Left cardiac atrium (tissue), 4 donors: Measurements from ENCODE around the gene UQCC2. TPM values are rescaled to one million over a fixed set of nuclear protein-coding genes. Genes with fewer than 3 reads are reported as not detected.

Experiments
- ATAC-seq, 2 donors: fragments of 200-7000 bp; cut with Tn5 transposase; one replicate each; pipeline ENCODE4 v1.9.1; 2020; ENCODE audit warnings: mild to moderate bottlenecking in 2 of 2, moderate library complexity in 2 of 2
- DNase-seq: peaks from one replicate; pipeline ENCODE4 v3.0.0-alpha.2; 2020
- intact Hi-C, 2 donors: fragments of 100-400 bp; cut with DNase I; formaldehyde crosslinking; loops; one replicate each; pipeline versions ENCODE4 v1.14.1 to v1.15.1; 2022 to 2023
- total RNA-seq, 2 donors: library from RNA; stranded (reverse); fragmentation: NEBNext Ultra II Directional; extraction: Animal tissue kit (Norgen Biotek cat#: 25700); gene quantifications; one replicate each; pipeline ENCODE4 v1.2.1, GENCODE V29; 2021
- donor health status: DM: no; HTN: yes; CAD: no.
- donor health status: DM: no; HTN: yes; CAD: no; lungs with severe emphysema.
- donor health status: DM: yes; HTN: yes; CAD: no.
- donor health status: Dilated cardiomyopathy.

The UQCC2 gene
- total RNA-seq, 2 donors from 2014 or later: 183 to 203 TPM

- intact Hi-C loops: loop anchor here in 1 of 2 donors (5.0 kb wide), 1 partner anchor 48 kb away; no protein-coding TSS in a partner anchor
- DNase-seq (no peak), ATAC-seq (no peak)
Observed at GRCh38 chr6:33685411-33686224, 25.9 kb downstream of the UQCC2 start.

GRCh38 chr6:33684983-33685382 lies 26.5 kb downstream of the UQCC2 start:
- no peak for ATAC-seq
- intact Hi-C loops: loop anchor here in 1 of 2 donors (5.0 kb wide), 1 partner anchor 48 kb away; no protein-coding TSS in a partner anchor
- DNase-seq: no peak

- DNase-seq (no peak), ATAC-seq (no peak)
- intact Hi-C loops: no loop called here
Observed at GRCh38 chr6:33684428-33684896, 27.0 kb downstream of the UQCC2 start.

- ATAC-seq (no peak), DNase-seq (no peak)
- intact Hi-C loops: no loop called here
Observed at GRCh38 chr6:33683576-33684427, 27.7 kb downstream of the UQCC2 start.

DNA sequence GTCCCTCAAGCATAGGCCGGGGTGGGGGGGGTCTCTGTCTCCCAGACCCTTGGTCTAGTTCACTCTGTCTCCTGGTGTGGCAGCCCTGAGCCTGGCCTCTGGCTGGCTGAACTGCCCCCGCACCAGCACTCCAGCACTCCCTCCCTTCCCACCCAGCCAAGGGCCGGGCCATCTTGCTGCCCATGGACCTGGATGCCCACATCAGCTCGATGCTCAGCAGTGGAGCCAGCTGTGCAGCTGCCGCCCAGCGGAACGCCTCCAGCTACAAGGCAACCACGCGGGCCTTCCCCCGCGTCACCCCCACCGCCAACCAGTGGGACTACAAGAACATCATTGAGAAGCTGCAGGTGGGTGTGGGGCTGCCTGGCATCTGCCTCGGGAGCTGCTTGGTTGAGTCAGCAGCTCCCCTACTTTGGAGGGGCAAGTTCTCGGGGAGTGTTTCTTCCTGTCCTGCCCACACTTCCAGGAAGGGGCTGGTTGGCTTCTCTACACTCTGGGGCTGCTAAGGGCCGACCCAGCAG lies 28.4 kb downstream of the UQCC2 start:
- ATAC-seq: no peak
- intact Hi-C loops: no loop called here
- DNase-seq: no peak

DNA sequence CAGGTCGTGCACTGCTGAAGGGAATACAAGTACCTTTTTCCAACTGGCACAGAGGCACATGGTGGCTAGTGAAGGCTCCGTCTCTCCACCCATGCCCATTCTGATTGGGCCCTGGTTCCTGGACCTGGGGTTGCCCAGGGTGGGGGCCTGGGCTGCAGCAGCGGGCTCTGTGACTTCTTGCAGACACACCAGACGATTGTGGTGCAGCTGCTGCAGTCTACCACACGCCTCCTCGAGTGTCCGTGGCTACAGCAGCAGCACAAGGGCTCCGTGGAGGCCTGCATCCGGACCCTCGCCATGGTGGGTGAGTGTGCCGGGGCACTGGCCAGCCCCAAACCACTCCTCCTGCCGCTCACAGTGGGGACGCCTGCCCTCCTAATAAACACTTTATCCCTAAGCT lies 29.2 kb downstream of the UQCC2 start:
- intact Hi-C loops: no loop called here
- DNase-seq: no peak
- no peak for ATAC-seq

GRCh38 chr6:33679761-33680160 lies 31.7 kb downstream of the UQCC2 start:
- no peak for DNase-seq
- no peak for ATAC-seq
- intact Hi-C loops: loop anchor here in 1 of 2 donors (10.0 kb wide), 1 partner anchor 95 kb away; the partner anchor contains the start of gene BAK1

GRCh38 chr6:33678932-33679490 lies 32.5 kb downstream of the UQCC2 start:
- DNase-seq (no peak), ATAC-seq (no peak)
- intact Hi-C loops: loop anchor here in 1 of 2 donors (10.0 kb wide), 1 partner anchor 94 kb away; the partner anchor contains the start of gene BAK1

GRCh38 chr6:33678233-33678931 lies 33.1 kb downstream of the UQCC2 start:
- no peak for DNase-seq
- no peak for ATAC-seq
- intact Hi-C loops: loop anchor here in 1 of 2 donors (10.0 kb wide), 1 partner anchor 94 kb away; the partner anchor contains the start of gene BAK1

- intact Hi-C loops: loop anchor here in 1 of 2 donors (10.0 kb wide), 1 partner anchor 93 kb away; the partner anchor contains the start of gene BAK1
- no peak for ATAC-seq
- DNase-seq: no peak
Observed at GRCh38 chr6:33677689-33678088, 33.8 kb downstream of the UQCC2 start.

GRCh38 chr6:33677143-33677660 lies 34.3 kb downstream of the UQCC2 start:
- intact Hi-C loops: loop anchor here in 1 of 2 donors (10.0 kb wide), 1 partner anchor 92 kb away; the partner anchor contains the start of gene BAK1
- DNase-seq: no peak
- no peak for ATAC-seq

- ATAC-seq: no peak
- DNase-seq: no peak
- intact Hi-C loops: loop anchor here in 1 of 2 donors (10.0 kb wide), 1 partner anchor 92 kb away; the partner anchor contains the start of gene BAK1
Observed at GRCh38 chr6:33676416-33677142, 34.9 kb downstream of the UQCC2 start.

DNA sequence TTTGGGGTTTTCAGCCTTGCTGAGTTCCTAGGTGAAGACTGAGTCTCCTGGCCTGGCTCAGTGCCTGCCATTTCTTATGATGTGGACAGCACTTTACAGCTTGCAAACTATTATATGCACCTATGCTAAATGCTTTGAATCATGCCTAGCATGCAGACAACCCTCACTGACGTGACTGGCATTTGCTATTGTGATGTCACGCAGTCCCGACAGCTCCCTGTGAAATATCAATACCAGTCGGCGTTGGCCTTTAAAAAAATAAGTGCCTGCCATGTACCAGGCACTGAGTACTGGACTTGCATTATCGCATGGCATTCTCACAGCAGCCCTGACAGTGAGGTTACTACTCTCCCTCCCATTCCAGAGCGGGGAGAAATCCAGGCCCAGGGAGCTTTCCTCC lies 35.5 kb downstream of the UQCC2 start:
- no peak for DNase-seq
- ATAC-seq: no peak
- intact Hi-C loops: loop anchor here in 1 of 2 donors (10.0 kb wide), 1 partner anchor 91 kb away; the partner anchor contains the start of gene BAK1

GRCh38 chr6:33673851-33674250 lies 37.6 kb downstream of the UQCC2 start:
- DNase-seq: no peak
- intact Hi-C loops: loop anchor here in 1 of 2 donors (10.0 kb wide), 1 partner anchor 89 kb away; the partner anchor contains the start of gene BAK1
- no peak for ATAC-seq

DNA sequence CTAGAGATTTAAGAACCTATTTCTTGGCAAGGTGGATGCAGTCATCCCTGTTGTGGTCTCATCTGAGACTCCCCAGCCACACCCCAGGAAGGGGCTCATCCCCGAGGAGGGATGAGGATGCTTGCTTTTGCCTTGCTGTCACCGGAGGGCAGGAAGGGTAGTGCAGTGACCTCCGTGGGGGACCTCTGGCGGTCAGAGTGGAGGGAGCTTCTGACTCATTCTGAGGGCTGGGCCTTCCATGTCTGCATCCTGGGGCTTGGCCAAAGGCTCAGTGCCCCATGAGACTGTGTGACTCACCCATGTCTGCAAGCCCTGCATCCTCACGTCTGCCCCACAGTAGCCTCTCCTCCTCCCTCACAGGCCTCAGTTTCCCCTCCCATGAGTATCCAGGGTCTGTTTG lies 38.7 kb downstream of the UQCC2 start:
- DNase-seq: peak; percentile 92
- intact Hi-C loops: loop anchor here in 1 of 2 donors (10.0 kb wide), 1 partner anchor 88 kb away; the partner anchor contains the start of gene BAK1
- peak; percentile 92 to 95 for ATAC-seq

DNA sequence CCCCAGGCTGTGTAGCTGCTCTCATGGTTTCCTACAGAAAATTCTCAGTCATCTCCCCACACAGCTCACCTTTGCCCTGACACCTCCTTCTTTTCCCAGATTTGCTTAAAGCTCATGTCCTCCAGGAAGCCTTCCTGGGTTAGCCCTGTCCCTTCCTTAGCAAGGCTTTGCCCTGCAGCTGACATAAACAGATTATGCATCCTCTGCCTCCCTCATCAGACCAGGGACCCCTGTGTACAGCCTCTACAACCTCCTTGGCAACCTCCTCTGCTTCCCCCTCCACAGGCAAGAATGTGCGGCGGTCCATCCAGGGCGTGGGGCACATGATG lies 39.8 kb downstream of the UQCC2 start:
- intact Hi-C loops: loop anchor here in 1 of 2 donors (10.0 kb wide), 1 partner anchor 87 kb away; the partner anchor contains the start of gene BAK1
- DNase-seq (no peak), ATAC-seq (no peak)
